A673 (cell line): ENCODE data around the gene SMIM20. TPM values are rescaled to one million over a fixed set of nuclear protein-coding genes. Genes with fewer than 3 reads are reported as not detected.
A peak's percentile ranks its signal among the peaks of the same experiment; 100 is the strongest.

Experiments
- BruUV-seq: library from RNA; stranded (reverse); fragments of 400-500 nt; replicated peaks from 2 replicates; lab custom pipeline; 2021; lab: Mats Ljungman, UMichigan
- CTCF ChIA-PET: fragments of 300-600 bp; sonication (Branson Sonifier 250); formaldehyde crosslinking; loops from one replicate; lab custom pipeline; 2022; ENCODE audit warnings: antibody characterized with exemption; lab: Charles Lee
- POLR2A ChIA-PET: fragments of 300-600 bp; sonication (Branson Sonifier 250); formaldehyde crosslinking; loops from one replicate; lab custom pipeline; 2022; ENCODE audit warnings: antibody characterized with exemption; ENCODE audit not compliant: low non-redundant PET; lab: Charles Lee
- DNase-seq: peaks from one replicate; pipeline ENCODE4 v3.0.0-alpha.2; 2015; ENCODE audit warnings: low spot score
- H3K27ac ChIP-seq: fragments of 200-600 bp; sonication (generic); 2 replicates; pipeline ENCODE4 v1.5.1; 2016; ENCODE audit warnings: mixed run types, low read depth, mild to moderate bottlenecking, mixed read lengths, antibody characterized with exemption, low read length; ENCODE audit not compliant: poor library complexity, severe bottlenecking
- H3K27me3 ChIP-seq: fragments of 200-600 bp; sonication (generic); replicated peaks from 2 replicates; pipeline ENCODE4 v1.6.1; 2017; ENCODE audit warnings: mixed run types, low read depth, mild to moderate bottlenecking, mixed read lengths, antibody characterized with exemption, low read length; ENCODE audit not compliant: insufficient read depth, poor library complexity
- H3K36me3 ChIP-seq: fragments of 200-600 bp; sonication (generic); 2 replicates; pipeline ENCODE4 v1.6.1; 2016; ENCODE audit warnings: mixed run types, mild to moderate bottlenecking, mixed read lengths, antibody characterized with exemption, low read length; ENCODE audit not compliant: insufficient read depth, poor library complexity, severe bottlenecking
- H3K4me1 ChIP-seq: fragments of 200-600 bp; sonication (generic); 2 replicates; pipeline ENCODE4 v1.6.1; 2017; ENCODE audit warnings: mixed run types, mild to moderate bottlenecking, mixed read lengths, antibody characterized with exemption, low read length; ENCODE audit not compliant: insufficient read depth, poor library complexity, severe bottlenecking
- H3K4me3 ChIP-seq: fragments of 200-600 bp; sonication (generic); 2 replicates; pipeline ENCODE4 v1.5.1; 2016; ENCODE audit warnings: low read depth, mixed run types, mild to moderate bottlenecking, mixed read lengths, low read length; ENCODE audit not compliant: poor library complexity, severe bottlenecking
- H3K9me3 ChIP-seq: fragments of 200-600 bp; sonication (generic); 2 replicates; pipeline ENCODE4 v1.6.1; 2016; ENCODE audit warnings: mixed run types, low read depth, mild to moderate bottlenecking, mixed read lengths, antibody characterized with exemption, low read length; ENCODE audit not compliant: poor library complexity, severe bottlenecking
- CTCF ChIP-seq: fragments of 300-800, 200-600 bp; sonication (generic); conservative IDR thresholded peaks from 2 replicates; pipeline ENCODE4 v1.5.1; 2017; ENCODE audit warnings: low read depth, mild to moderate bottlenecking, antibody characterized with exemption, low read length, moderate library complexity, mixed read lengths
- EZH2 ChIP-seq: fragments of 200-600 bp; sonication (generic); IDR thresholded peaks from 2 replicates; pipeline ENCODE4 v1.6.1; 2017; ENCODE audit warnings: borderline replicate concordance, low read depth, mild to moderate bottlenecking, mixed read lengths, antibody characterized with exemption, low read length; ENCODE audit not compliant: poor library complexity, severe bottlenecking
- intact Hi-C: fragments of 100-400 bp; cut with micrococcal nuclease; formaldehyde crosslinking; loops from one replicate; pipeline ENCODE4 v1.10.0; 2022; ENCODE audit not compliant: unreplicated experiment
- total RNA-seq: library from RNA; stranded (reverse); gene quantifications from 2 replicates; pipeline ENCODE4 v1.2.3, GENCODE V29; 2021

The SMIM20 gene
- total RNA-seq, 1 experiment from 2014 or later = 25.2 TPM

- no TSS peak for BruUV-seq
- H3K4me3 ChIP-seq = peak overlapping the region; percentile 68
- H3K27ac ChIP-seq = peak overlapping the region; percentile 56
- H3K27me3 ChIP-seq = no peaks in the 10 kb centered on the region
- DNase-seq = no peak
- no peaks in the 10 kb centered on the region for H3K9me3 ChIP-seq
- ChIA-PET CTCF (no interaction called here), POLR2A (no interaction called here)
- no peak for TF ChIP-seq EZH2
- TF ChIP-seq CTCF = no peak
- intact Hi-C loops = loop anchor here (5.0 kb wide), 1 partner anchor 53 kb away; the partner anchor contains the start of gene SEL1L3
- H3K36me3 ChIP-seq = no peaks in the 10 kb centered on the region
- peaks cover 8% of the 10 kb centered on the region for H3K4me1 ChIP-seq
Measured at GRCh38 chr4:25914670-25915352, 791 bp downstream of the SMIM20 start.

GRCh38 chr4:25915353-25915705 lies 1.3 kb downstream of the SMIM20 start:
- Histone ChIP-seq H3K27me3 (no peaks in the 10 kb centered on the region), H3K4me3 (peak overlapping the region; percentile 68), H3K27ac (peak overlapping the region; percentile 56), H3K4me1 (peaks cover 8% of the 10 kb centered on the region), H3K9me3 (no peaks in the 10 kb centered on the region), H3K36me3 (no peaks in the 10 kb centered on the region)
- intact Hi-C loops = no loop called here
- CTCF ChIA-PET = no interaction called here
- POLR2A ChIA-PET = no interaction called here
- BruUV-seq = no TSS peak
- no peak for TF ChIP-seq EZH2
- no peak for DNase-seq

- H3K27me3 ChIP-seq = no peaks in the 10 kb centered on the region
- intact Hi-C loops = no loop called here
- H3K4me1 ChIP-seq = peaks cover 8% of the 10 kb centered on the region
- BruUV-seq = no TSS peak
- POLR2A ChIA-PET = no interaction called here
- no peak for DNase-seq
- CTCF ChIA-PET = no interaction called here
- H3K9me3 ChIP-seq = no peaks in the 10 kb centered on the region
- TF ChIP-seq EZH2 = no peak
- no peak for TF ChIP-seq CTCF
- no peak overlapping the region for H3K27ac ChIP-seq
- H3K4me3 ChIP-seq = no peak overlapping the region
- no peaks in the 10 kb centered on the region for H3K36me3 ChIP-seq
Measured at GRCh38 chr4:25916870-25917269, 2.9 kb downstream of the SMIM20 start.
